HEK293 (cell line): ENCODE measurements around the gene CREB5.

Experiments used
- CTCF ChIA-PET: fragments of 350-600 bp; formaldehyde crosslinking; extraction: SDS; loops from one replicate; lab custom pipeline; 2021; ENCODE audit warnings: antibody characterized with exemption; lab: Yijun Ruan, JAX
- POLR2A ChIA-PET: fragments of 300-600 bp; formaldehyde crosslinking; extraction: SDS; loops from one replicate; lab custom pipeline; 2020; ENCODE audit warnings: antibody characterized with exemption, inconsistent platforms; lab: Yijun Ruan, JAX
- H3K27ac ChIP-seq: fragments of 200-500 bp; sonication (Bioruptor generic); 2 replicates; pipeline ENCODE4 v1.5.1; 2014; ENCODE audit warnings: low read depth, low read length, control low read depth, inconsistent platforms; ENCODE audit errors: extremely low read depth
- H3K36me3 ChIP-seq, 2 experiments: fragments of 200-500 bp in 1 of 2; sonication (Bioruptor generic) in 1 of 2; 1 replicate in 1 of 2; 2 replicates in 1 of 2; pipeline ENCODE4 v1.5.1; 2014 to 2017; ENCODE audit warnings: inconsistent platforms in 2 of 2, low read length in 2 of 2; ENCODE audit not compliant: control insufficient read depth in 2 of 2, insufficient read depth in 1 of 2
- H3K4me1 ChIP-seq: fragments of 200-500 bp; sonication (Bioruptor generic); 2 replicates; pipeline ENCODE4 v1.5.1; 2014; ENCODE audit warnings: mild to moderate bottlenecking, low read length, inconsistent platforms; ENCODE audit not compliant: control insufficient read depth, insufficient read depth
- H3K4me3 ChIP-seq: 2 replicates; pipeline ENCODE4 v1.5.1; 2011; ENCODE audit warnings: low read depth, mild to moderate bottlenecking, control low read depth, low read length, moderate library complexity
- H3K9me3 ChIP-seq: fragments of 200-500 bp; sonication (Bioruptor generic); 2 replicates; pipeline ENCODE4 v1.5.1; 2014; ENCODE audit warnings: low read depth, low read length, inconsistent platforms; ENCODE audit not compliant: control insufficient read depth, insufficient read depth
- AEBP2 ChIP-seq: fragments of 450-650 bp; formaldehyde crosslinking; IDR thresholded peaks from 2 replicates; pipeline ENCODE4 v1.5.1; 2016; ENCODE audit warnings: missing biosample characterization, missing genetic modification characterization, borderline replicate concordance
- BCL6B ChIP-seq: fragments of 450-650 bp; formaldehyde crosslinking; IDR thresholded peaks from 2 replicates; pipeline ENCODE4 v1.5.1; 2017; ENCODE audit warnings: missing biosample characterization, missing genetic modification characterization
- EGR2 ChIP-seq: fragments of 450-650 bp; formaldehyde crosslinking; IDR thresholded peaks from 2 replicates; pipeline ENCODE4 v1.5.1; 2016; ENCODE audit warnings: low read depth, missing biosample characterization, missing genetic modification characterization
- GLI4 ChIP-seq: fragments of 450-650 bp; formaldehyde crosslinking; IDR thresholded peaks from 2 replicates; pipeline ENCODE4 v1.5.1; 2016; ENCODE audit warnings: missing biosample characterization, missing genetic modification characterization
- KLF7 ChIP-seq: fragments of 450-650 bp; formaldehyde crosslinking; IDR thresholded peaks from 2 replicates; pipeline ENCODE4 v1.5.1; 2016; ENCODE audit warnings: missing biosample characterization, missing genetic modification characterization, borderline replicate concordance
- SCRT2 ChIP-seq: fragments of 450-650 bp; formaldehyde crosslinking; IDR thresholded peaks from 2 replicates; pipeline ENCODE4 v1.5.1; 2016; ENCODE audit warnings: missing biosample characterization, missing genetic modification characterization
- YY2 ChIP-seq: fragments of 450-650 bp; formaldehyde crosslinking; IDR thresholded peaks from 2 replicates; pipeline ENCODE4 v1.5.1; 2016; ENCODE audit warnings: missing biosample characterization, missing genetic modification characterization
- ZIC2 ChIP-seq: fragments of 450-650 bp; formaldehyde crosslinking; IDR thresholded peaks from 2 replicates; pipeline ENCODE4 v1.5.1; 2016; ENCODE audit warnings: missing biosample characterization, missing genetic modification characterization
- ZNF114 ChIP-seq: fragments of 450-650 bp; formaldehyde crosslinking; IDR thresholded peaks from 2 replicates; pipeline ENCODE4 v1.5.0; 2017; ENCODE audit warnings: missing biosample characterization, missing genetic modification characterization
- ZNF132 ChIP-seq: fragments of 450-650 bp; formaldehyde crosslinking; IDR thresholded peaks from 2 replicates; pipeline ENCODE4 v1.5.1; 2017; ENCODE audit warnings: missing biosample characterization, missing genetic modification characterization, borderline replicate concordance
- ZNF184 ChIP-seq: fragments of 450-650 bp; IDR thresholded peaks from 2 replicates; pipeline ENCODE4 v1.5.1; 2018; ENCODE audit warnings: missing biosample characterization, mild to moderate bottlenecking, missing genetic modification characterization
- ZNF221 ChIP-seq: fragments of 450-650 bp; formaldehyde crosslinking; IDR thresholded peaks from 2 replicates; pipeline ENCODE4 v1.5.1; 2017; ENCODE audit warnings: missing biosample characterization, missing genetic modification characterization, borderline replicate concordance
- ZNF239 ChIP-seq: fragments of 450-650 bp; formaldehyde crosslinking; IDR thresholded peaks from 2 replicates; pipeline ENCODE4 v1.5.1; 2016; ENCODE audit warnings: missing biosample characterization, missing genetic modification characterization
- ZNF248 ChIP-seq: fragments of 450-650 bp; formaldehyde crosslinking; IDR thresholded peaks from 2 replicates; pipeline ENCODE4 v1.5.1; 2017; ENCODE audit warnings: missing biosample characterization, missing genetic modification characterization
- ZNF423 ChIP-seq: fragments of 450-650 bp; formaldehyde crosslinking; IDR thresholded peaks from 2 replicates; pipeline ENCODE4 v1.5.1; 2016; ENCODE audit warnings: missing biosample characterization, missing genetic modification characterization
- ZNF518A ChIP-seq: fragments of 450-650 bp; formaldehyde crosslinking; conservative IDR thresholded peaks from 2 replicates; pipeline ENCODE4 v1.5.1; 2016; ENCODE audit warnings: low read depth, missing biosample characterization, missing genetic modification characterization
- ZNF555 ChIP-seq: fragments of 450-650 bp; formaldehyde crosslinking; conservative IDR thresholded peaks from 2 replicates; pipeline ENCODE4 v1.5.1; 2017; ENCODE audit warnings: missing biosample characterization, mild to moderate bottlenecking, missing genetic modification characterization, inconsistent platforms
- ZNF600 ChIP-seq: fragments of 450-650 bp; formaldehyde crosslinking; IDR thresholded peaks from 2 replicates; pipeline ENCODE4 v1.5.1; 2016; ENCODE audit warnings: missing biosample characterization, missing genetic modification characterization
- ZNF626 ChIP-seq: fragments of 450-650 bp; sonication (Bioruptor Pico); formaldehyde crosslinking; IDR thresholded peaks from 2 replicates; pipeline ENCODE4 v1.5.1; 2018; ENCODE audit warnings: missing biosample characterization, missing genetic modification characterization, inconsistent platforms
- ZSCAN4 ChIP-seq: fragments of 450-650 bp; formaldehyde crosslinking; IDR thresholded peaks from 2 replicates; pipeline ENCODE4 v1.5.1; 2017; ENCODE audit warnings: missing biosample characterization, missing genetic modification characterization
- TF ChIP-seq, protein P1 (sequence below): IDR thresholded peaks from 2 replicates; pipeline ENCODE4 v1.6.1; 2011; ENCODE audit warnings: mild to moderate bottlenecking, low read depth, low read length, borderline replicate concordance
- TF ChIP-seq, protein P2 (sequence below): fragments of 450-650 bp; formaldehyde crosslinking; conservative IDR thresholded peaks from 2 replicates; pipeline ENCODE4 v1.5.1; 2016; ENCODE audit warnings: low read depth, missing biosample characterization, missing genetic modification characterization

The CREB5 gene

DNA sequence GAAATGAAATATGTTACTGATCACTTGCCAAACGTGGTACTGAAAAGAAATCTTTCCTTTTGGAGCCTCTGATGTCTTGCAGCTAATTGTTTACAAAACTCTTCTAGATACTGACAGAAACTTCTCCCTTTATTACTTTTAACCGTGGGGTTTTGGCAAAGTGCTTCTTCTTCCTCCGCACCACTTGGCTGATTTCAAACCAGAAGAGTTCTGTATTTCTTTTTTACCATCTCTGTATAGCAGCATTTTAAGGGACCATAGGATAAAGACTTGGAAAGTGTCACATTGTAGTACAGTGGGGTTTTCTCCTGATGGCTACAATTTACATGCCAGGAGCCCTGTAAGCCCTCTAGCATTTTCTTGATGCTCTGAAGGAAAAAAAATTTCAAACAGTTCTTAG is 21.9 kb upstream of the CREB5 start:
- Histone ChIP-seq H3K36me3 (no peaks in the 10 kb centered on the region), H3K27ac (no peak overlapping the region), H3K9me3 (no peaks in the 10 kb centered on the region; the same call in 1 of the 2 replicates), H3K4me1 (no peaks in the 10 kb centered on the region), H3K4me3 (no peak overlapping the region)
- TF ChIP-seq ZNF248 (no peak), ZNF239 (tag by site-specific recombination) (no peak), ZSCAN4 (tag by site-specific recombination) (no peak), ZNF221 (no peak), AEBP2 (tag by site-specific recombination) (no peak), KLF7 (tag by site-specific recombination) (no peak), ZNF184 (tag by site-specific recombination) (no peak), GLI4 (tag by site-specific recombination) (no peak), ZNF132 (tag by site-specific recombination) (no peak), ZIC2 (tag by site-specific recombination) (no peak), ZNF423 (no peak), ZNF626 (no peak)
- POLR2A ChIA-PET = interaction anchor here (0.7 kb wide), 1 partner anchor 298 kb away, joined by 4 read pairs; no protein-coding TSS in a partner anchor
- CTCF ChIA-PET = interaction anchor here (0.6 to 3.9 kb wide), 22 partner anchors 9 to 868 kb away, joined by 3 to 24 read pairs (median 4); no protein-coding TSS in a partner anchor

- H3K9me3 ChIP-seq = no peaks in the 10 kb centered on the region; the same call in 1 of the 2 replicates
- CTCF ChIA-PET = interaction anchor here (0.6 kb wide), 1 partner anchor 75 kb away, joined by 3 read pairs; no protein-coding TSS in a partner anchor
- H3K27ac ChIP-seq = no peak overlapping the region
- no peaks in the 10 kb centered on the region for H3K4me1 ChIP-seq
- no peaks in the 10 kb centered on the region for H3K36me3 ChIP-seq
- no peak overlapping the region for H3K4me3 ChIP-seq
- POLR2A ChIA-PET = no interaction called here
- TF ChIP-seq ZNF600 (tag by site-specific recombination) = no peak
- no peak for TF ChIP-seq EGR2
- no peak for TF ChIP-seq ZNF518A
- TF ChIP-seq, protein P1, sequence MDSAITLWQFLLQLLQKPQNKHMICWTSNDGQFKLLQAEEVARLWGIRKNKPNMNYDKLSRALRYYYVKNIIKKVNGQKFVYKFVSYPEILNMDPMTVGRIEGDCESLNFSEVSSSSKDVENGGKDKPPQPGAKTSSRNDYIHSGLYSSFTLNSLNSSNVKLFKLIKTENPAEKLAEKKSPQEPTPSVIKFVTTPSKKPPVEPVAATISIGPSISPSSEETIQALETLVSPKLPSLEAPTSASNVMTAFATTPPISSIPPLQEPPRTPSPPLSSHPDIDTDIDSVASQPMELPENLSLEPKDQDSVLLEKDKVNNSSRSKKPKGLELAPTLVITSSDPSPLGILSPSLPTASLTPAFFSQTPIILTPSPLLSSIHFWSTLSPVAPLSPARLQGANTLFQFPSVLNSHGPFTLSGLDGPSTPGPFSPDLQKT = no peak
- no peak for TF ChIP-seq BCL6B (tag by site-specific recombination)
- no peak for TF ChIP-seq YY2 (tag by site-specific recombination)
- TF ChIP-seq SCRT2 (tag by site-specific recombination) = no peak
- TF ChIP-seq, protein P2, sequence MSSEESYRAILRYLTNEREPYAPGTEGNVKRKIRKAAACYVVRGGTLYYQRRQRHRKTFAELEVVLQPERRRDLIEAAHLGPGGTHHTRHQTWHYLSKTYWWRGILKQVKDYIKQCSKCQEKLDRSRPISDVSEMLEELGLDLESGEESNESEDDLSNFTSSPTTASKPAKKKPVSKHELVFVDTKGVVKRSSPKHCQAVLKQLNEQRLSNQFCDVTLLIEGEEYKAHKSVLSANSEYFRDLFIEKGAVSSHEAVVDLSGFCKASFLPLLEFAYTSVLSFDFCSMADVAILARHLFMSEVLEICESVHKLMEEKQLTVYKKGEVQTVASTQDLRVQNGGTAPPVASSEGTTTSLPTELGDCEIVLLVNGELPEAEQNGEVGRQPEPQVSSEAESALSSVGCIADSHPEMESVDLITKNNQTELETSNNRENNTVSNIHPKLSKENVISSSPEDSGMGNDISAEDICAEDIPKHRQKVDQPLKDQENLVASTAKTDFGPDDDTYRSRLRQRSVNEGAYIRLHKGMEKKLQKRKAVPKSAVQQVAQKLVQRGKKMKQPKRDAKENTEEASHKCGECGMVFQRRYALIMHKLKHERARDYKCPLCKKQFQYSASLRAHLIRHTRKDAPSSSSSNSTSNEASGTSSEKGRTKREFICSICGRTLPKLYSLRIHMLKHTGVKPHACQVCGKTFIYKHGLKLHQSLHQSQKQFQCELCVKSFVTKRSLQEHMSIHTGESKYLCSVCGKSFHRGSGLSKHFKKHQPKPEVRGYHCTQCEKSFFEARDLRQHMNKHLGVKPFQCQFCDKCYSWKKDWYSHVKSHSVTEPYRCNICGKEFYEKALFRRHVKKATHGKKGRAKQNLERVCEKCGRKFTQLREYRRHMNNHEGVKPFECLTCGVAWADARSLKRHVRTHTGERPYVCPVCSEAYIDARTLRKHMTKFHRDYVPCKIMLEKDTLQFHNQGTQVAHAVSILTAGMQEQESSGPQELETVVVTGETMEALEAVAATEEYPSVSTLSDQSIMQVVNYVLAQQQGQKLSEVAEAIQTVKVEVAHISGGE (tag by site-specific recombination) = no peak
- no peak for TF ChIP-seq KLF7 (tag by site-specific recombination)
- no peak for TF ChIP-seq ZNF555 (tag by site-specific recombination)
- no peak for TF ChIP-seq ZNF114 (tag by site-specific recombination)
Measured at GRCh38 chr7:28392289-28392688, 20.0 kb upstream of the CREB5 start.
